ENCODE data around the gene NDUFA11.

Gene NDUFA11

DNA sequence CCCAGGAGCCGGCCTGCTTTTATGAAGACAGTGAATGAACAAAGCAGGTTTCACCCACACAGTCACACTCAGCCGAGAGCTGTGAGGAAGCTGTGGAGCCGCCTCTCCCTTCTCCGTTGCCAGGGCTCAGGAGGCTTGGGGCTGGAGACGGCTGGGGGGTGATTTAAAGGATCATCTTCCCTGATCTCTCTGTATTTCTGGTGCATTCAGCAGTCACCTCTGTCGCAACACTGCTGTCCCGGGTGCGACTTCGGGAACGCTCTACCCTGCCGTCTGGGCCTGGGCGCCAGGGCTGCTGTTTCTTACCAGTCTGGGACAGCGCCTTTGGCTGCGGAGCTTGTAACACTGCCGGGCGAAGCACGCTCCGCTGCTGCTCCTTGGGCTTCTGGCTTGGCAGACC lies 28.6 kb upstream of the NDUFA11 start:
- DNase-seq: no peak

DNA sequence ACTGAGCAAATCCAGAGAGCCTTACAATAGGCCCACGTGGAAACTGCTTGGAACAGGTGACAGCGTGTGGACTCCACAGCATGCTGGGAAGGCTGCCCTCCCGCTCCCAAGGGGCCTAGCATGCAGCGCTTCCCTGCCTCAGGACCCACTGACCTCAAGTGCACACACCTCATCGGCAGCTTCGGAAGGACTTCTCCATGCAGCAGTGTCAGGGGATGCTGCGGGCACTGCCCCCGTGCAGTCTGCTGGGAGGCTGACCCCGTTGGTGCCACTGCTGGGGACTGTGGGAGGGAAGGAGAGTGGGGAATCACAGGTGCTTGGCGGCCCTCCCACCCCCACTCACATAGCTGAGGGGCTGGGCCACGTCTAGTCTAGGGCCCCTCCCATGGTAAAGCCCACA lies 27.7 kb upstream of the NDUFA11 start:
- no peak for DNase-seq

DNA sequence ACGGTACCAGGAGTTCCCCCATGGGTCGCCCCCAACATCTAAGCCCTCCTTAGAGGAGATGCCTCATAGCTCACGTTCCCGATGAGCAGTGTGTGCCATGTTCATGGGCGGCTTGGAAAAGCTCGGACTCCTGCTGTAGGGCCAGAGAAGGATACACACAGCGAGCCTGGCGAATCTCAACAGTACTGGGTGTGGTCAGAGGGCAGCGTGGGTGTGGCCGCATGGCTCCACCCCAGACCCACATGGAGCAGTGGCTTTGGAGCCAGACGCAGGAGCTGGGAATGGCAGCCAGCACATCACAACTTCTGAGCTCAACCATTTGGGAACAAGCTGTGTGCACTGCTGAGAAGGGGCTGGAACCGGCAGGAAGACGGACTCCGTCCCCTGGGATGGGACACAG lies 26.0 kb upstream of the NDUFA11 start:
- DNase-seq: no peak

DNA sequence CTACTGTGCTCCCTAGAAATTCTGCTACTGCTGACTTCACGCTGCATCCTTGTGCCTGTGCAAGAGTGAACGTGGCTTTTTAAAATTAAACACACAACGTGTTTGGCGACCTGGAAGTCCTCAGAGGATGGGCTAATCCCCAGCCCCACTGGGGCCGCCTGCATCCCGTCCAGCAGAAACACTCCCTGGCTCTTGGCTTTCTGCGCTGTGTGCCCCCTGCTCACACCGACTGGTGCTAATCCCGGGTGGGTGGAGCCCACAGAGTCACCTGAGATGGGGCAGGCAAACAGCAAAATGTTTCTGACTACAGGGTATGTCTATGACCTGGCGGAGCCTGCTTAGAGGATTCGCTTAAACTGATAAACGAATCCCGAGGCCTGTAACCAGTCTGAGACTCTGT lies 25.6 kb upstream of the NDUFA11 start:
- DNase-seq: no peak

DNA sequence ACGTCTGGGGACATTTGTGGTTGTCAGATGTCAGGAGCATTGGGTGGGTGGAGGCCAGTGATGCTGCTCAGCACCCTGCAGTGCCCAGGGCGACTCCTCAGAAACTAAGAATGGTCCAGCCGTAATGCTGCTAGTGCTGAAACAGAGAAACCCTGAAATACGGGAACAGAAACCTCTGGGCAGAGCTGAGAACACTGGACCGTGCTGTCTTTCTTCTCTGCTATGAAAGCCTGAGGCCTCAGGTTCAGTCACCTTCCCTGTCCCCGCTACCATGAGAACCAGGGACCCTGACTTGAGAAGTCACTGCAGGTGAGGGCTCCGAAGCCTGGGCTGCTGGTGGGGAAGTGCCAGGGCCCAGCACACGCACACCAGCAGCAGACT lies 23.8 kb upstream of the NDUFA11 start:
- no peak for DNase-seq

DNA sequence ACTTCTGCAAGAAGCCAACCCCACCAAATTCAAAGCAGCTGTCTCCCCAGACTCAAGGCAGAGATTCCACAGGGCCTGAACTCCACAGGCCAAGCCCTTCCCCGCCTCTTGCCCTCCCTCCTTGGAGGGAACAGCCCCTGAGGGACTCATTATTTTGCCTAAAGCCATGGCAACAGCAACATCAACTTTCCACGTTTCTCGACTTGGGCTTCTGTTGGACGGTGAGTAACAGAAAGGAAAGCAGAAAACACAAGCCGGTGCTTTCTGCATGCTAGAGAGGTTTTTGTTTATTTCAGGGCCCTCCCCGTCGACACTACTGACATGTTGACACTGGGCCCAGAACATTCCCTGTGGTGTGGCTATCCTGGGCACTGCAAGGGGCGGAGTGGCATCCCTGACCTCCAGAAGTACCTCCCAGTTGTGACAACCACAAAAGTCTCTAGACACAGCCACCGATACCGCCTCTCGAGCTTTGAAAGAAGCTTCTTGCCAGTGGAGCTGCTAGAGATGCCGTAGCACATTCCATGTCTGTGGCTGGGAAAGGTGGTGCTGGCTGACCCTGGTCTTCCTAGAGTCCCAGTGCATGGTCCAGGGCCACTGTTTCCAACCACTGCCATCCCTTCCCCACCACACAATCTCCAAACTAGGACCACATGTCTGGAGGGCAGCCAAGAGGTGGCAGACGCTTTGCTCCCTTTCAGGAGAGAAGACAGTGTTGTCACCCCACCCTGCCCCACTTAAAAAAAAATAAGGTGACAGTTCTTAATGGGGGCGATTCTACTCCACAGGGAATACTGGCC lies 23.3 kb upstream of the NDUFA11 start:
- no peak for DNase-seq

DNA sequence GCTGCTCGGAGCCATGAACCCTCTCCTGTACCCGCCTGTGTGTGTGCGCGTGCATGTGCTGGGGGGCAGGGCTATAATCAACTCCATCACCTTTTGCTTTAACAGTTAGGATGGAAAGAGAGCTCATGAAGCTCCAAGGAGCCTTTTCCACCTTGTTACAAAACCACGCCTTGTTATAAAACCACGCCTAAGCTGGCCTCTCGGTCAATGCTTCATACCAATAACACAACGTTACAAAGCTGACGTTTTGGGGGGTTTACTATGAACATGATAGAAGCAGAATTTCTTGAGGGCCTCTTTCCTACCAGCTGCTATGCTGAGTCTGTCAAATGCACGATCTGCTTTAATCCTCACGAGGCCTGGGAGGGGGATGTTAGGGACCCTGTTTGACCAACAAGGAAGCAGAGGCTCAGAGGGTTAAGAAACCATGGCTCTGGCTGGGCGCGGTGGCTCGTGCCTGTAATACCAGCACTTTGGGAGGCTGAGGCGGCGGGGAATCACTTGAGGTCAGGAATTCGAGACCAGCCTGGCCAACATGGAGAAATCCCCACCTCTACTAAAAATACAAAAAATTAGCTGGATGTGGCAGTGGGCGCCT lies 22.3 kb upstream of the NDUFA11 start:
- DNase-seq: no peak

DNA sequence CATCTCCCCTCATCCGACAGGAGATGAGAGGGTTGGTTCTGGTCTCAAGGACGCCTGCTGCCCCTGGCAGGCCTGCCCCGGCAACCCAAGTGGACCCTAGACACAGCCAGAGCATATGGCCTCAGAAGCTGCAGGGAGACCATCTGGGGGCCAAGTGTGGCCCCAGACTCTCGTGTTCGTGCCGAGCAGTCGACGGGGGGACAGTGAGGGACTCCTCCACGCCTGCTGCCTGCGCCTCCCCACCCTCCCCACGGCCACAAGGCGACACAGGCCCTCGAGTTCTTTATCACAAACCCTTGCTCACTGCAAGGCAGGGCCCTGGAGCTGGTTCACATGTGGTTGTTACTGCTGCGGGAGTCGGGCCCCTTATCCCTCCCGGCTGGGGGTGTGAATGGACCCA lies 19.8 kb upstream of the NDUFA11 start:
- no peak for DNase-seq

DNA sequence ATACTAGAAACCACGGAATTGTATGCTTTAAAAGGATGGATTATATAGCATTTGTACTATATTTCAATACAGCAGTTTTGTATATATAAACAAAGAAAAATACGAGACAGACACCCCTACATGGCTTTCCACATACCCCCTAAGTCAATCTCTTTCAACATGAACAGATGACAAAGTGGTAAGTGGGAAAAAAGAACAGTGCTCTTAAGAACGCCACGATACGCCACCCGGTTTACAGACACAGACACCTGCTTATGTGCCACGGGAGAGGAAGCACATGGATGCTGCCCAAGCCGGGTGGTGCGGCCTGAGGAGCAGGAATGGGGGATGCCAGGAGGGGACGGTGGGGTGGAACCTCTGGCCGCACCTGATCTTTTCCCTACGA lies 18.6 kb upstream of the NDUFA11 start:
- DNase-seq: no peak

DNA sequence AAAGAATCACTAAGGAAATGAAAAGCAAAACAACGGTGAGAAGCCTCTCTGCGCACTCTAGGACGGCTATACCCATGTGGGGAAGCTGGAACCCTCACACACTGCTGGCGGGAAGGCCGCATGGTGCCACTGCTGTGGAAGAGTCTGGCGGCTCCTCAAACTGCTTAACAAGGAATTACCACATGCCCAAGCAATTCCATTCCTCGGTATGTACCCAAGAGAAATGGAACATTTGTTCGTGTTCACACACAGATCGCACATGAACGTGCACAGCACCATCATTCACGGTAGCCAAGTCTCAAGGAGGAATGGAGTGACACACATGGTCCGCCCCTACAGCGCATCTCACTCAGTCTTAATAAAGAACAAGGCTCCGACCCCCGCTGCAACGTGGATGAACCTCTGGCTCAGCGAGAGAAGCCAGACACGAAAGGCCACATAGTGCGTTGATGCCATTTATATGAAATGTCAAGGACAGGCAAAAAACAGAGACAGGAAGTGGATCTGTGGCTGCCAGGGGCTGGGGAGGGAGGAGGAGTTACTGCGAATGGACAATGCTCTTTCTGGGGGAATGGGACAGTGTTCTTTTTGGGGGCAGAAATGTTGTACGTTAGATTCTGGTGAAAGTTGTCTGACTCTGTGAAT lies 18.0 kb upstream of the NDUFA11 start:
- no peak for DNase-seq

DNA sequence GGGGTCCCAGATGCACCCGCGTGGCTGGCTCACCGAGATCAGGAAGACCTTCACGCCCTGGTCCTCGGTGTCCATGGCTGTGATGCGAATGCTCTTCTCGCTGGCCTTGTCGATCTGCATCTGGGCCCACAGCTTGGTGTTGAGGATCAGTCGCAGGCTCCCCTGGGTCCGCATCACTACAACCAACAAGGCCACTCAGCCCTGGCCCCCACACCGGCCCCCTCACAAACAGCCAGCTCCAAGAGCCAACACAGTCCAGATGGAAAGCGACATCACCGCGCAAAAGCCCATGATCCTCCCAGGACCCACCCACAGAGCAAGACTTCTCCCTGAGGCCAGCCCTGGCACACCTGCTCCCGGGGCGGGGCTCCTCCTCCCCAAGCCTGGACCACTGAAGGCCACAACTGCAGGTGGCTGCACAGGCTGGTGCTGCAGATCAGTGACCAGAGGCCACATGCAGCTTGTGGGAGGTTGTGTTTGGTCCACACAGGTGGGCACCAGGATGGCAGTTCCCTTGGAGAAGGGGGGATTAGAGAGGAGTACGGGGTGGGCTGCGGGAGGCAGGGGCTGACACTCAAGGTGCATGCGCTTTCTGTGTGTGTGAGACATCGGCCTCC lies 15.0 kb upstream of the NDUFA11 start:
- no peak for DNase-seq

DNA sequence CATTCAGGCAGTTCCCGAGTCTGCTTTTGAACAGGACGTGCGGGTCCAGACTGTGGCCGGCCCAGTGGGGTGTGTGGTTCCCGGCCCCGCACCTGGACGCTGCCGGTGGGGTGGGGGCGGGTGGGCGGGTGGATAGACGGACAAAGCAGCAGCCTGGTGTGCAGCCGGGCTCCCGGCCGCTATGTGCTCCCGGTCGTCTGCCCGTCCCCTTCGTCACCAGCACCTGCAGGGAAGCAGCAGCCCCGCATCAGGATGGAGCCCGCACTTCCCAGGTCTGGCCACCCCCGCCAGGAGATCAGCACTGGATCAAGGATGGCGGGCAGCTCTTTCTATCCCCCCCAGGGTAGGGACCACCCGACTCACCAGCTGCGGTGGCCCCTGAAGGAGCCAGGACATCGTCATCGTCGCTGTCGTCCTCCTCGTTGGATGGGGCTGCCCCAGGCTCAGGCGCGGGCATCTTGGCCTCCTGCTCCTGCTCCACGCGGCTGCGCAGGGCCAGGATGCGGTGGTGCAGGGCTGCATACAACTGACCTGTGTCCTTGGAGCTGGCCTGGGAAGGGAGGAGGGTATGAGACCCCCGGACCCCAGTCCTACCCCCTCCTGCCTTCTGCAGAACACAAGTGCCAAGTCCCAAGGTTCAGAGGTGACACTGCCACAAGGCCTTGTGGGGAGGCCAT lies 14.0 kb upstream of the NDUFA11 start:
- no peak for DNase-seq

DNA sequence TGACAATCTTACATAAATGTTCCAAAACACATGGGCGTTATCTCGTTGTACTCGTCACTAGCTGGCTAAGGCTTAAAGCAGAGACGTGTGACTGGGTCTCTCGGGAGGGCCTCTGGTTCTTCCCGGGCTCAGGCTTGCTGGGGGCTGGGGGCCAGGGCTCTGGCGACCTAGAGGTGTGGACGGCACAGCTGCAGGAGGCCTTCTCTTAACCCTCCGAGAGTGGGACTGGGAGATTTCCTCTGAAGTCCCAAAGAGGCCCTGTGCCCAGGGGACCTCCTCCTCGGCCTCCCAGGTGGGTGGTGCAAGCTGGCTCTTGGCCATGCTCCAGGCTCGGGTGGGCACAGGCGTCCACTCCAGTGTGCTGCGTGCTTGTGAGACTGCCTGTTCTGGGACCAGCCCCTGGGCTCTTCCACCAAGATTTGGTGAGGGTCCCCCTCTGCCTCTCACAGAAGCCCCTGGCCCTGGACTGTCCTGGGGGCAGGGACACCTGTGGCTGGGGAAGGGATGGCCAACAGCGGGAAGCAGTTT lies 12.7 kb upstream of the NDUFA11 start:
- DNase-seq: no peak

DNA sequence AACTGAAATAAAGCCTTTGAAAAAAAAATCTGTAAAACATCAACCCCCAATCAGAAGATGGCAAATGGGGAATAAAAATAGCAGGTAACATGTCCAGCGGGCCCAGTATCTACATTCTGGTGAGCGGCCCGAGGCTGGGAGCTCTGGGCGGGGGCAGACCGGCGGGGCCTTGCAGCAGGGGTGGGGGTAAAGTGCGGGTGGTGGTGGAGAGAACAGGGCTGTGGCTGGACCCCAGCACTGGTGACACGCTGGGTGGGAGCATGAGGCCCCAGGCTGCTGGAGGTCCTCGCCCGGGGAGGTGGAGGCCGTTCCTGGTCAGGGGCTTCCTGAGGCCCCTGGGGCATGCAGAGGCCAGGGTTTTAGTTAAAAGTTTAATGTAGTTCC lies 12.2 kb upstream of the NDUFA11 start:
- DNase-seq: no peak

DNA sequence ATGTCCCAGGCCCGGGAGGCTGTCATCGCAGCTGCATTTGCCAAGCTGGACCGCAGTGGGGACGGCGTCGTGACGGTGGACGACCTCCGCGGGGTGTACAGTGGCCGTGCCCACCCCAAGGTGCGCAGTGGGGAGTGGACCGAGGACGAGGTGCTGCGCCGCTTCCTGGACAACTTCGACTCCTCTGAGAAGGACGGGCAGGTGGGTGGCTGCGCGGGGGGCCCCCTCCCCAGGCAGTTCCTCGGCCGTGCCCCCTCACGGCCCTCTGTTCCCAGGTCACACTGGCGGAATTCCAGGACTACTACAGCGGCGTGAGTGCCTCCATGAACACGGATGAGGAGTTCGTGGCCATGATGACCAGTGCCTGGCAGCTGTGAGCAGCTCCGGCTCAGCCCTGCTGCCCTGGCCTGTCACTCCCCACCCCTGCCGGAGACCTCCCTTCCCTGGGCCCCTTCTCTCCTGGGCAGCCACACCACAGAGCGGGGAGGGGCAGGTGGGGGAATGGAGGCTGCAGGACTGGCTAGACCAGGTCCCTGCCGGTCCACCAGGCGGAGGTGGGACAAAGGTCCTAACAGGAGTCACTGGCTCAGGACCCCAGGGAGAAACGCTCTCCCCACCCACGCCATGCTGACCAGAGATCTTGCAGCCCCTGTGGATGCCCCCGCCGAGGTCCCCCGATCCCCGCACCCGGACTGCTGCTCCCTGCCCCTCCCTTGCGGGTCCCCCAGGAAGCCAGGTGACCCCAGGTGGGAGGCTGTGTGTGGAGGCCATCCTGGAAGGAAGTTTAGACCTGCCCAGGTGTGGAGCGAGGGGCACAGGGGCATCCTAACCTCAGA lies 11.6 kb upstream of the NDUFA11 start:
- no peak for DNase-seq

DNA sequence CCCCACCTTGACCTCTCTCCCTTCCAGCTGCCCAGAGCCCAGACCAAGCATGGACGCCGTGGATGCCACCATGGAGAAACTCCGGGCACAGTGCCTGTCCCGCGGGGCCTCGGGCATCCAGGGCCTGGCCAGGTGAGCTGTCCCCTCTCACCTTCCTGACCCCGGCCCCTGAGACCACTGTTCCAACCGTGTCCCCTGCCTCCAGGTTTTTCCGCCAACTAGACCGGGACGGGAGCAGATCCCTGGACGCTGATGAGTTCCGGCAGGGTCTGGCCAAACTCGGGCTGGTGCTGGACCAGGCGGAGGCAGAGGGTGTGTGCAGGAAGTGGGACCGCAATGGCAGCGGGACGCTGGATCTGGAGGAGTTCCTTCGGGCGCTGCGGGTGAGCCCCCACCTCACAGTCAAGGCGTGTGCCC lies 10.8 kb upstream of the NDUFA11 start:
- DNase-seq: no peak

DNA sequence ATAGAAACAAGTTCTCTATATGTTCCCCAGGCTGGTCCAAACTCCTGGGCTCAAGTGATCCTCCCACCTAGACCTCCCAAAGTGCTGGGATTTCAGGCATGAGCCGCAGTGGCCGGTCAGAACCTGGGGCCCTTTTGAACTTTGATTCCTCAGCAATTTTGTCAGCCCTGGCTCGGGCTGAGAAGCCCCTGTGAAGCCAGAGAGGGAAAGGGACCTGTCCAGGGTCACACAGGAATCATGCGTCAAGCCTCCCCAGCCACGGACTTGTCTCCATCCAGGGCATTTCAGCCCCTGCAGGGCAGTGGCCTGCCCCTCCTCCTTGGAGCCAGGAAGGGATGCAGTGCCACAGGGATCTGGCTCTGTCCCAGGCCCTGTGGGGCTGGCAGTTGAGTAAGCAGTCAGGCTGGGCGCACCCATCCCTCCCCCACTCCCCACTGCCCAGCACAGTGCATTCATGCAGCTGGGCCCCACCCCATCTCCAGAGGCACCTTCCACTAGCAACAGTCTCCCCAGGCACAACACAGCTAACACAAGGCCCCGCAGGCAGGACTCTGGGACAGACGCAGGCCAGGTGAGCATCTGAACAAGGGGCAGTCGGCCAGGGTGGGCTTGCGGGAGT lies 10.3 kb upstream of the NDUFA11 start, which contains the start of gene CAPS:
Gene CAPS, plus strand, starts transcription at position 516 of the 619 bp plus-strand sequence. CDS start 153 bp downstream, outside the sequence.
- no peak for DNase-seq

DNA sequence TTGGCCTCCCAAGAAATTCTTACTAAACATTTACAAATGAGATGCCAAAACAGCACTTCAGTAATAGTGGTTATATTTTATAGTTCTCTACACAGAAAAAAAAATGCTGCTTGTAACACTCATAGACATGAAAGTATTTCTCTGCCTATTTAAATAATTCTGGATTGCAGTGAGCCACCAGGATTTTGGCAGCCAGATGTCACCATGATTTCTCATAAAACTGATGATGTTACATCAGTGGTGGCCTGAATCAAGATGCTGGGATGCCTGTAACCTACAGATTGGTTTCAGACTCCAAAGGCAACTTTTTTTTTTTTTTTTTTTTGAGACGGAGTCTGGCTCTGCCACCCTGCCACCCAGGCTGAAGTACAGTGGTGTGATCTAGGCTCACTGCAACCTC lies 7.8 kb upstream of the NDUFA11 start:
- no peak for DNase-seq

DNA sequence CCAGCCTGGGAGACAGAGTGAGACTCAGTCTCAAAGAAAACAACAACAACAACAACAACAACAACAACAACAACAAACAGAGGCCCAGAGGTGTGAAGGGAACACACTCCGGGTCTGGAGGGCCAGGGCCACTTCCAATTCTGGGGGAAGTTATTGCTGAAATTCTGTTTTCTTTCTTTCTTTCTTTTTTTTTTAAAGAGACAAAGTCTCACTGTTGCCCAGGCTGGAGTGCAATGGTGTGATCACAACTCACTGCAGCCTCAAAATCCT lies 7.0 kb upstream of the NDUFA11 start:
- DNase-seq: no peak

DNA sequence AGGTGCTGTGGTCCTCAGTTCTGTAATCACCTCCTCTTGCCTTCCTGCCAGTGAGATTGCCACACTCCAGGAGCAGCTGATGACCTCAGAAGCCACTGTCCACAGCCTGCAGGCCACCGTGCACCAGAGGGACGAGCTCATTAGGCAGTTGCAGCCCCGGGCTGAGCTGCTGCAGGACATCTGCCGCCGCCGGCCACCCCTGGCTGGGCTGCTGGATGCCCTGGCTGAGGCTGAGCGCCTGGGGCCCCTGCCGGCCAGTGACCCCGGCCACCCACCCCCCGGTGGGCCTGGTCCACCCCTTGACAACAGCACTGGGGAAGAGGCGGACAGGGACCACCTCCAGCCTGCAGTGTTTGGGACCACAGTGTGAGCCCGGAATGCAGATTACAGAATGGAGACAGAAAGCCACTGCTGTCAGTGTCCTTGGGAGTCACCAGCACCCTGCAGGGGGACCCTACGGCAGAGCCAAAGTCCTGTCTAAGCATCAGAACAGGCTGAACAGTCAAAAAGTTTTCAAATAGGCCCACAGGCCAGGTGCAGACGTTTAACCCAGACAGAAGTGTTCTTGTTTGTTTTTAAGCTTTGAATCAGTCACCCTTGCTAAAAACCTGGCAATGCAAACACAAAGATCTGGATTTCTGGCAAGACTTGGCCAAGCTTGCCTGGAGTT lies 5.3 kb upstream of the NDUFA11 start:
- peak in 1 of 3 experiments; percentile 31 for DNase-seq

DNA sequence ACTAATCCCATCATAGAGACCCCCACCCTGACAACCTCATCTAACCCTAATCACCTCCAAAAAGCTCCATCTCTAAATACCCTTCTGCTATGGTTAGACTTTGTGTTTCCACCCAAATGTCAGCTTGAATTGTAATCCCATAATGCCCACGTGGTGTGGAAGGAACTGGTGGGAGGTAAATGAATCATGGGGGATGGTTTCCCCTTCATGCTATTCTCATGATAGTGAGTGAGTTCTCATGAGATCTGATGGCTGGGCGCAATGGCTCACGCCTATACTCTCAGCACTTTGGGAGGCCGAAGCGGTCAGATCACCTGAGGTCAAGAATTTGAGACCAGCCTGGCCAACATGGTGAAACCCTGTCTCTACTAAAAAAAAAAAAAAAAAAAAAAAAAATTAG lies 3.7 kb upstream of the NDUFA11 start:
- no peak for DNase-seq
